Spleen (tissue), 11 donors: ENCODE results near the gene NELFCD. TPM values are rescaled to one million over a fixed set of nuclear protein-coding genes. Genes with fewer than 3 reads are reported as not detected.
A peak's percentile ranks its signal among the peaks of the same experiment; 100 is the strongest.

Experiments used
- DNase-seq: peaks from one replicate; pipeline ENCODE4 v3.0.0-alpha.2; 2020
- H3K27ac ChIP-seq, 8 donors: fragments of 200-600 bp; sonication (generic) in 7 of 8; 1 replicate in 4 of 8; 2 replicates in 4 of 8; pipeline versions ENCODE4 v1.5.0 to v1.8.0; 2016 to 2021; ENCODE audit warnings: inconsistent platforms in 4 of 8, mild to moderate bottlenecking in 4 of 8, moderate library complexity in 1 of 8
- H3K27me3 ChIP-seq, 7 donors: fragments of 200-600 bp; sonication (generic) in 6 of 7; replicated peaks in 1 of 7; 1 replicate in 4 of 7; 2 replicates in 3 of 7; pipeline versions ENCODE4 v1.5.0 to v1.8.0; 2016 to 2021; ENCODE audit warnings: inconsistent platforms in 3 of 7, mild to moderate bottlenecking in 1 of 7
- H3K36me3 ChIP-seq, 6 donors: fragments of 200-600 bp; sonication (generic) in 5 of 6; 1 replicate in 4 of 6; 2 replicates in 2 of 6; pipeline versions ENCODE4 v1.5.0 to v1.8.0; 2016 to 2021; ENCODE audit warnings: inconsistent platforms in 2 of 6
- H3K4me1 ChIP-seq, 6 donors: fragments of 200-600 bp; sonication (generic) in 5 of 6; 1 replicate in 3 of 6; 2 replicates in 3 of 6; pipeline versions ENCODE4 v1.5.0 to v1.8.0; 2016 to 2021; ENCODE audit warnings: inconsistent platforms in 3 of 6
- H3K4me3 ChIP-seq, 8 donors: fragments of 200-600 bp; sonication (generic) in 7 of 8; 1 replicate in 4 of 8; 2 replicates in 4 of 8; pipeline versions ENCODE4 v1.5.0 to v1.8.0; 2016 to 2021; ENCODE audit warnings: inconsistent platforms in 4 of 8, mild to moderate bottlenecking in 4 of 8, moderate library complexity in 2 of 8
- H3K9me3 ChIP-seq, 8 donors: fragments of 200-600 bp; sonication (generic) in 7 of 8; 1 replicate in 4 of 8; 2 replicates in 4 of 8; pipeline versions ENCODE4 v1.5.0 to v1.8.0; 2016 to 2021; ENCODE audit warnings: inconsistent platforms in 4 of 8
- POLR2A ChIP-seq, 3 donors: fragments of 450-650 bp; IDR thresholded peaks; one replicate each; pipeline ENCODE4 v1.5.1; 2017; ENCODE audit warnings: antibody characterized with exemption in 3 of 3, mild to moderate bottlenecking in 1 of 3
- POLR2AphosphoS5 ChIP-seq, 3 donors: sonication (generic); formaldehyde crosslinking; IDR thresholded peaks; one replicate each; pipeline ENCODE4 v1.5.1; 2017; ENCODE audit warnings: antibody characterized with exemption in 3 of 3
- WGBS, 5 donors: extraction: QIAGEN DNeasy Blood & Tissue Kit in 3 of 5; methylation state at CpG; one replicate each; pipeline versions ENCODE4 v1.1.5 to v1.1.7; 2013 to 2018; 5-methylcytosine and 5-hydroxymethylcytosine counted together
- intact Hi-C: fragments of 100-400 bp; cut with DNase I; formaldehyde crosslinking; loops from one replicate; pipeline ENCODE4 v1.15.0; 2023; ENCODE audit warnings: low total_unique reads
- polyA plus RNA-seq, 3 donors: library from polyadenylated mRNA; stranded (reverse); fragments of 200-250 nt; gene quantifications; one replicate each; pipeline ENCODE4 v1.2.1, GENCODE V29; 2013
- total RNA-seq, 7 donors: library from RNA; depleted of rRNA in 3 of 7; stranded (reverse); fragments of >200 nt in 3 of 7; fragmentation: NEBNext Ultra II Directional in 4 of 7; extraction: Animal tissue kit (Norgen Biotek cat#: 25700) in 4 of 7; gene quantifications; one replicate each; pipeline versions ENCODE4 v1.1.0 to v1.2.1, GENCODE V29; 2016 to 2021
- TF ChIP-seq, protein P1 (sequence below), 11 experiments: fragments of 200-600 bp in 7 of 11; fragments of 450-650 bp in 4 of 11; sonication (generic) in 4 of 11; IDR thresholded peaks in 8 of 11; conservative IDR thresholded peaks in 3 of 11; 1 replicate in 7 of 11; 2 replicates in 4 of 11; pipeline versions ENCODE4 v1.4.0 to v1.8.0; 2016 to 2021; ENCODE audit warnings: antibody characterized with exemption in 11 of 11, inconsistent platforms in 4 of 11, mild to moderate bottlenecking in 1 of 11
- donor health status: healthy with polysubstance abuse.
- donor health status: DM: no; HTN: no; CAD: no; lungs with moderate emphysema.
- donor health status: DM: no; HTN: no; CAD: no.
- donor health status: Bipolar disorder and iron deficiency.
- donor health status: healthy.
- donor health status: DM: no; HTN: no; CAD: no.
- donor health status: DM: yes; HTN: yes; CAD: no.

NELFCD gene
- total and polyA plus RNA-seq, 10 donors = 38.4 to 78.3 (median 58.6) TPM

GRCh38 chr20:59006864-59007664 is 26.0 kb downstream of the NELFCD start, which contains the start of gene CTSZ:
TSS of gene CTSZ (minus strand) at chr20:59007254. CDS start at chr20:59007128, 126 bp downstream.
- peak; percentile 94 for DNase-seq
- H3K27me3 ChIP-seq = no peaks in the 10 kb centered on the region
- H3K36me3 ChIP-seq = peaks cover 0 to 24% (median 9%) of the 10 kb centered on the region in 6 donors
- intact Hi-C loops = loop anchor here (10.0 kb wide), 1 partner anchor 112 kb away; no protein-coding TSS in a partner anchor
- H3K4me3 ChIP-seq = peak within 1 kb of the TSS; percentile 62 to 89 (median 73)
- H3K9me3 ChIP-seq = no peaks in the 10 kb centered on the region
- TF ChIP-seq, protein P1, sequence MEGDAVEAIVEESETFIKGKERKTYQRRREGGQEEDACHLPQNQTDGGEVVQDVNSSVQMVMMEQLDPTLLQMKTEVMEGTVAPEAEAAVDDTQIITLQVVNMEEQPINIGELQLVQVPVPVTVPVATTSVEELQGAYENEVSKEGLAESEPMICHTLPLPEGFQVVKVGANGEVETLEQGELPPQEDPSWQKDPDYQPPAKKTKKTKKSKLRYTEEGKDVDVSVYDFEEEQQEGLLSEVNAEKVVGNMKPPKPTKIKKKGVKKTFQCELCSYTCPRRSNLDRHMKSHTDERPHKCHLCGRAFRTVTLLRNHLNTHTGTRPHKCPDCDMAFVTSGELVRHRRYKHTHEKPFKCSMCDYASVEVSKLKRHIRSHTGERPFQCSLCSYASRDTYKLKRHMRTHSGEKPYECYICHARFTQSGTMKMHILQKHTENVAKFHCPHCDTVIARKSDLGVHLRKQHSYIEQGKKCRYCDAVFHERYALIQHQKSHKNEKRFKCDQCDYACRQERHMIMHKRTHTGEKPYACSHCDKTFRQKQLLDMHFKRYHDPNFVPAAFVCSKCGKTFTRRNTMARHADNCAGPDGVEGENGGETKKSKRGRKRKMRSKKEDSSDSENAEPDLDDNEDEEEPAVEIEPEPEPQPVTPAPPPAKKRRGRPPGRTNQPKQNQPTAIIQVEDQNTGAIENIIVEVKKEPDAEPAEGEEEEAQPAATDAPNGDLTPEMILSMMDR (IDR thresholded peaks at IDR 0.05 in 8 of 11, conservative IDR thresholded peaks at IDR 0.05 in 3 of 11) = no peak
- TF ChIP-seq POLR2AphosphoS5 (IDR thresholded peaks at IDR 0.05) = peak; percentile 11 to 64 (median 63)
- peak within 1 kb of the TSS; percentile 88 to 99 (median 95) for H3K27ac ChIP-seq
- H3K4me1 ChIP-seq = peaks cover 32 to 97% (median 73%) of the 10 kb centered on the region in 6 donors
- WGBS, 5 donors = 3 to 13% (median 3%) methylated on average over 19 to 82 of the region's 82 CpGs

- WGBS, 5 donors = 51 to 65% (median 53%) methylated on average over 19 to 24 of the region's 24 CpGs
- H3K4me1 ChIP-seq = peaks cover 32 to 90% (median 65%) of the 10 kb centered on the region in 6 donors
- no peaks in the 10 kb centered on the region for H3K27me3 ChIP-seq
- peaks cover 0 to 16% (median 5%) of the 10 kb centered on the region in 6 donors for H3K36me3 ChIP-seq
- DNase-seq = peak; percentile 94
- intact Hi-C loops = loop anchor here (10.0 kb wide), 1 partner anchor 113 kb away; no protein-coding TSS in a partner anchor
- peak overlapping the region; percentile 88 to 99 (median 95) for H3K27ac ChIP-seq
- TF ChIP-seq POLR2AphosphoS5 (IDR thresholded peaks at IDR 0.05) (peak; percentile 53 to 64 (median 60)), POLR2A (IDR thresholded peaks at IDR 0.05) (no peak)
- TF ChIP-seq, protein P1 (IDR thresholded peaks at IDR 0.05 in 8 of 11, conservative IDR thresholded peaks at IDR 0.05 in 3 of 11) = no peak
- no peaks in the 10 kb centered on the region for H3K9me3 ChIP-seq
- H3K4me3 ChIP-seq = peak overlapping the region; percentile 62 to 89 (median 73)
Measured at GRCh38 chr20:59007665-59008511, 26.8 kb downstream of the NELFCD start.

GRCh38 chr20:59008715-59009336 is 27.8 kb downstream of the NELFCD start:
- no peak for DNase-seq
- TF ChIP-seq POLR2AphosphoS5 (IDR thresholded peaks at IDR 0.05) (no peak), POLR2A (IDR thresholded peaks at IDR 0.05) (no peak)
- TF ChIP-seq, protein P1 (IDR thresholded peaks at IDR 0.05 in 8 of 11, conservative IDR thresholded peaks at IDR 0.05 in 3 of 11) = no peak
- H3K36me3 ChIP-seq = peaks cover 0 to 7% (median under 1%) of the 10 kb centered on the region in 6 donors
- WGBS, 5 donors = 87 to 91% (median 89%) methylated on average over 5 to 8 of the region's 8 CpGs
- no peaks in the 10 kb centered on the region for H3K27me3 ChIP-seq
- no peaks in the 10 kb centered on the region for H3K9me3 ChIP-seq
- peaks cover 24 to 86% (median 56%) of the 10 kb centered on the region in 6 donors for H3K4me1 ChIP-seq
- H3K4me3 ChIP-seq = no peak overlapping the region
- intact Hi-C loops = loop anchor here (10.0 kb wide), 1 partner anchor 114 kb away; no protein-coding TSS in a partner anchor
- peak overlapping the region in 5 of 8 donors; percentile 88 to 99 (median 97) for H3K27ac ChIP-seq
